GM12878 (cell line): ENCODE measurements around the gene TMEM229B.

Experiments
- BRCA1 ChIP-seq: IDR thresholded peaks from 2 replicates; pipeline ENCODE4 v1.6.1; 2011; ENCODE audit warnings: low read depth, low read length, improper control_type of control experiment
- CBX5 ChIP-seq: sonication (generic); IDR thresholded peaks from 2 replicates; pipeline ENCODE4 v1.6.1; 2016; ENCODE audit warnings: low read depth, moderate library complexity, mild to moderate bottlenecking, inconsistent platforms
- EGR1 ChIP-seq, 2 experiments: IDR thresholded peaks; 1 replicate in 1 of 2; 2 replicates in 1 of 2; pipeline ENCODE4 v1.6.1; 2011 to 2012; ENCODE audit warnings: low read depth in 2 of 2, low read length in 2 of 2, borderline replicate concordance in 1 of 2, mild to moderate bottlenecking in 1 of 2, moderate library complexity in 1 of 2
- FOXK2 ChIP-seq: fragments of 450-650 bp; IDR thresholded peaks from 2 replicates; pipeline ENCODE4 v1.6.1; 2017; ENCODE audit warnings: mild to moderate bottlenecking, moderate library complexity
- JUNB ChIP-seq: IDR thresholded peaks from 2 replicates; pipeline ENCODE4 v1.6.1; 2016; ENCODE audit warnings: antibody characterized with exemption, mild to moderate bottlenecking
- NR2C2 ChIP-seq: IDR thresholded peaks from 2 replicates; pipeline ENCODE4 v1.6.1; 2011; ENCODE audit warnings: borderline replicate concordance, low read depth; ENCODE audit not compliant: control insufficient read depth, insufficient read length
- PAX8 ChIP-seq: fragments of 450-650 bp; IDR thresholded peaks from 2 replicates; pipeline ENCODE4 v1.6.1; 2017; ENCODE audit warnings: mild to moderate bottlenecking, moderate library complexity
- SIN3A ChIP-seq: IDR thresholded peaks from 2 replicates; pipeline ENCODE4 v1.6.1; 2012; ENCODE audit warnings: low read depth, low read length, improper control_type of control experiment
- SP1 ChIP-seq: IDR thresholded peaks from one replicate; pipeline ENCODE4 v1.6.1; 2011; ENCODE audit warnings: low read depth, low read length
- ZNF24 ChIP-seq: fragments of 450-650 bp; IDR thresholded peaks from 2 replicates; pipeline ENCODE4 v1.6.1; 2017; ENCODE audit warnings: antibody characterized with exemption, mild to moderate bottlenecking
- TF ChIP-seq, protein P1 (sequence below), 3 experiments: IDR thresholded peaks in 2 of 3; conservative IDR thresholded peaks in 1 of 3; 2 replicates each; pipeline ENCODE4 v1.5.1; 2011; ENCODE audit warnings: low read depth in 3 of 3, low read length in 3 of 3, mild to moderate bottlenecking in 3 of 3, control low read depth in 2 of 3, moderate library complexity in 2 of 3, inconsistent platforms in 1 of 3, mixed read lengths in 1 of 3; ENCODE audit not compliant: control insufficient read depth in 2 of 3, insufficient read depth in 1 of 3; ENCODE audit errors: extremely low read depth in 1 of 3
- TF ChIP-seq, protein P2 (sequence below): IDR thresholded peaks from 2 replicates; pipeline ENCODE4 v1.6.1; 2011; ENCODE audit warnings: mild to moderate bottlenecking, low read depth, low read length, moderate library complexity; ENCODE audit not compliant: insufficient replicate concordance

DNA sequence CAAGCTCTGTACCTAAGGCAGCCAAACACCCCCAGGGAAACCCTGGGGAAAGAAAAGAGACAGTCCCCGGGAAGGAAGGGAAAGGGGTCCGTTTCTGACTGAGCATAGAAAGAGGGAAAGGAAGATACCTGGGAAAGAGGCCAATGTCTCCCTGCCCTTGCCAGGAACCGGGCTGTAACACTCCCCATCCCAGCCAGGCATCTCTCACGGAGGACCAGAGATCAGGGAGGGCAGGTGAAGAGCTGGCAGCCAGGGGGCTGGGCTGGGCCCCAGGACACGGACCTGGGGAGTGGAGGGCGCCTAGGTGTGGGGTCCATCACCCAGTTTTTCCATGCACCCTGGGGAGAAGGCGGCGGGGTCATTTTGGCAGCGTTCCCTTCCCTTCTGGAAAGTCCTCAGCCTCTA lies 25.7 kb upstream of the TMEM229B start:
- TF ChIP-seq BRCA1 (no peak), SIN3A (no peak), SP1 (no peak), FOXK2 (no peak), PAX8 (no peak), ZNF24 (no peak), NR2C2 (no peak), CBX5 (no peak), EGR1 (IDR thresholded peaks at IDR 0.05; ENCODE audit: borderline replicate concordance in 1 of 2, low read depth in 2 of 2, low read length in 2 of 2) (no peak), JUNB (no peak)
- TF ChIP-seq, protein P1, sequence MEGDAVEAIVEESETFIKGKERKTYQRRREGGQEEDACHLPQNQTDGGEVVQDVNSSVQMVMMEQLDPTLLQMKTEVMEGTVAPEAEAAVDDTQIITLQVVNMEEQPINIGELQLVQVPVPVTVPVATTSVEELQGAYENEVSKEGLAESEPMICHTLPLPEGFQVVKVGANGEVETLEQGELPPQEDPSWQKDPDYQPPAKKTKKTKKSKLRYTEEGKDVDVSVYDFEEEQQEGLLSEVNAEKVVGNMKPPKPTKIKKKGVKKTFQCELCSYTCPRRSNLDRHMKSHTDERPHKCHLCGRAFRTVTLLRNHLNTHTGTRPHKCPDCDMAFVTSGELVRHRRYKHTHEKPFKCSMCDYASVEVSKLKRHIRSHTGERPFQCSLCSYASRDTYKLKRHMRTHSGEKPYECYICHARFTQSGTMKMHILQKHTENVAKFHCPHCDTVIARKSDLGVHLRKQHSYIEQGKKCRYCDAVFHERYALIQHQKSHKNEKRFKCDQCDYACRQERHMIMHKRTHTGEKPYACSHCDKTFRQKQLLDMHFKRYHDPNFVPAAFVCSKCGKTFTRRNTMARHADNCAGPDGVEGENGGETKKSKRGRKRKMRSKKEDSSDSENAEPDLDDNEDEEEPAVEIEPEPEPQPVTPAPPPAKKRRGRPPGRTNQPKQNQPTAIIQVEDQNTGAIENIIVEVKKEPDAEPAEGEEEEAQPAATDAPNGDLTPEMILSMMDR (IDR thresholded peaks at IDR 0.05 in 2 of 3, conservative IDR thresholded peaks at IDR 0.05 in 1 of 3; ENCODE audit: control insufficient read depth in 2 of 3, extremely low read depth in 1 of 3, insufficient read depth in 1 of 3, low read depth in 3 of 3, low read length in 3 of 3): no peak
- TF ChIP-seq, protein P2, sequence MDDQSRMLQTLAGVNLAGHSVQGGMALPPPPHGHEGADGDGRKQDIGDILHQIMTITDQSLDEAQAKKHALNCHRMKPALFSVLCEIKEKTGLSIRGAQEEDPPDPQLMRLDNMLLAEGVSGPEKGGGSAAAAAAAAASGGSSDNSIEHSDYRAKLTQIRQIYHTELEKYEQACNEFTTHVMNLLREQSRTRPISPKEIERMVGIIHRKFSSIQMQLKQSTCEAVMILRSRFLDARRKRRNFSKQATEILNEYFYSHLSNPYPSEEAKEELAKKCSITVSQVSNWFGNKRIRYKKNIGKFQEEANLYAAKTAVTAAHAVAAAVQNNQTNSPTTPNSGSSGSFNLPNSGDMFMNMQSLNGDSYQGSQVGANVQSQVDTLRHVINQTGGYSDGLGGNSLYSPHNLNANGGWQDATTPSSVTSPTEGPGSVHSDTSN: no peak
